ENCODE measurements around the gene PRKCZ. TPM values are rescaled to one million over a fixed set of nuclear protein-coding genes. Genes with fewer than 3 reads are reported as not detected.

PRKCZ gene
- total RNA-seq, 2 experiments from 2014 or later = 8.0 to 10.0 TPM

GRCh38 chr1:2202008-2202575 lies 151.9 kb downstream of the PRKCZ start:
- peaks cover 15% of the 10 kb centered on the region for H3K4me1 ChIP-seq (ENCODE audit: insufficient read depth, low read length, poor library complexity, severe bottlenecking)
- no peaks in the 10 kb centered on the region for H4K20me1 ChIP-seq (ENCODE audit: insufficient read depth, low read length)
- no peaks in the 10 kb centered on the region for H3K9me2 ChIP-seq (ENCODE audit: insufficient read depth, low read length)
- no peak for DNase-seq (ENCODE audit: low spot score)
- TF ChIP-seq CTCF (conservative IDR thresholded peaks at IDR 0.05; ENCODE audit: low read length) (no peak), EZH2phosphoT487 (IDR thresholded peaks at IDR 0.05; ENCODE audit: borderline replicate concordance, low read depth, low read length) (no peak)
- H3K79me2 ChIP-seq (ENCODE audit: insufficient read depth, low read depth, low read length) = no peaks in the 10 kb centered on the region
- H3K9me3 ChIP-seq (ENCODE audit: low read length) = no peaks in the 10 kb centered on the region
- no peak overlapping the region for H3K4me3 ChIP-seq (ENCODE audit: low read depth, low read length, poor library complexity, severe bottlenecking)
- H3K27ac ChIP-seq (ENCODE audit: low read depth, low read length, poor library complexity, severe bottlenecking) = no peak overlapping the region
- no peak overlapping the region for H2AFZ ChIP-seq (ENCODE audit: low read length)
- intact Hi-C loops (cut with micrococcal nuclease; ENCODE audit: unreplicated experiment) = no loop called here
- H3K36me3 ChIP-seq (ENCODE audit: insufficient read depth, low read length) = no peaks in the 10 kb centered on the region
- CTCF ChIA-PET (ENCODE audit: unreplicated experiment) = no interaction called here
- POLR2A ChIA-PET = no interaction called here
- BruUV-seq (replicated peaks) = no TSS peak
- H3K4me2 ChIP-seq (ENCODE audit: low read length) = no peak overlapping the region

GRCh38 chr1:2202843-2203601 lies 152.8 kb downstream of the PRKCZ start:
- ChIA-PET CTCF (ENCODE audit: unreplicated experiment) (no interaction called here), POLR2A (no interaction called here)
- Histone ChIP-seq H2AFZ (ENCODE audit: low read length) (no peak overlapping the region), H3K4me1 (ENCODE audit: insufficient read depth, low read length, poor library complexity, severe bottlenecking) (peaks cover 15% of the 10 kb centered on the region), H4K20me1 (ENCODE audit: insufficient read depth, low read length) (no peaks in the 10 kb centered on the region), H3K27ac (ENCODE audit: low read depth, low read length, poor library complexity, severe bottlenecking) (no peak overlapping the region), H3K4me2 (ENCODE audit: low read length) (no peak overlapping the region), H3K4me3 (ENCODE audit: low read depth, low read length, poor library complexity, severe bottlenecking) (no peak overlapping the region), H3K9me3 (ENCODE audit: low read length) (no peaks in the 10 kb centered on the region), H3K36me3 (ENCODE audit: insufficient read depth, low read length) (no peaks in the 10 kb centered on the region), H3K9me2 (ENCODE audit: insufficient read depth, low read length) (no peaks in the 10 kb centered on the region), H3K79me2 (ENCODE audit: insufficient read depth, low read depth, low read length) (no peaks in the 10 kb centered on the region)
- intact Hi-C loops (cut with micrococcal nuclease; ENCODE audit: unreplicated experiment) = no loop called here
- DNase-seq (ENCODE audit: low spot score) = no peak
- TF ChIP-seq EZH2phosphoT487 (IDR thresholded peaks at IDR 0.05; ENCODE audit: borderline replicate concordance, low read depth, low read length) (no peak), CTCF (conservative IDR thresholded peaks at IDR 0.05; ENCODE audit: low read length) (no peak)
- BruUV-seq (replicated peaks) = no TSS peak
